GM18502 (cell line): ENCODE results near the gene MYL11.
A peak's percentile ranks its signal among the peaks of the same experiment; 100 is the strongest.
"Not testable (repeated sequence)": the region's sequence is repeated elsewhere in the genome, so short reads cannot be mapped to it uniquely, and the experiment has no call there.

ENCODE experiments used
- ATAC-seq: cut with Tn5 transposase; IDR thresholded peaks from one replicate; pipeline ENCODE4 v1.9.1; 2021; ENCODE audit warnings: mild to moderate bottlenecking; ENCODE audit not compliant: unreplicated experiment, poor library complexity

MYL11 gene

DNA sequence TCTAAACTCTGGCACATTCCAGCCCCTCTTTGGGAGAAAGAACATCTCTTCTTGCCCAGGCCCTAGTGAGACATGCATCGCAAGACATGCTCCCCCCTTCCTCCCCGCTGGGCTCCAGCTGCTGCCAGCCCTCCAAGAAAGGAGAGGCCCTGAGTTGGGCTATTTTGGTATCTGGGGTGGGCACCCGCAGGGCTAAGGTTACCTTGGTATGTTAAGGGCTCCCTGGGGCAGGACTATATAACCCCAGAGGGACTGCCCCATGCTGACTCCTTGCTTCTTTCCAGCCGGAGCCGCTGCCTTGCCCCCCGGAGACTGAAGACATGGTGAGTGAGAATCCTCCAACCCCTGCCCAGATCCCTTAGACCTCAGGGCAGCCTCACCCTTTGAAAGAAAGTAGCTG, at the start of gene MYL11:
Gene MYL11 (plus strand): TSS at position 265 of the 400 bp plus-strand sequence. CDS start 56 bp downstream, at position 321.
- no peak for ATAC-seq

DNA sequence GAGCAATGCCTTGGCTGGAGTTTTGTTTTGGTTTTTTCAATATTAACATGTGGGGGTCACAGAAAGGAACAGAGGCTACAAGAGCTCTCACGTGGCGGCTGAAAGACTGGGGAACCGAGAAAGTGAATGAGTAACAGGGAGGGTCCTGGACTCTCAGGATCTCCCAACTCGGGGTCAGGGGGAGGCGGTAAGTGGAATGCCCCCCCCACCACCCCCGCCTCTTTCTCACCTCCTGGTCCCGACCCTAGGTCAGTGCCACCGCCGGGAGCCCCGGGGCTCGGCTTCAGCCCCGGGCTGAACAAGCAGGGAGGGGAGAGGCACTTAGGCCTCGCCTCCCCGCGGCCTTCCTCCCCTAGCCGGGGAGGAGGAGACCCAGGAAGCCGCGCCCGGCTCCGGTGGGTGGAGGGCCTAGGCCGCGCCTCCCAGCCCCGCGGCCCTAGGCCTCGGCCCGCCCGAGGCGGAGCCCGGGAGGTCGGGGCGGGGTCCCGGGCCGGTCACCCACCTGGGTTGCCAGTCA, 40.1 kb upstream of the MYL11 start:
- peak; percentile 89 for ATAC-seq

- peak; percentile 77 for ATAC-seq
Measured at GRCh38 chr16:30335028-30335597, 39.5 kb upstream of the MYL11 start.

GRCh38 chr16:30335598-30336474, 38.8 kb upstream of the MYL11 start:
- peak; percentile 16 for ATAC-seq

GRCh38 chr16:30337964-30338357, 36.6 kb upstream of the MYL11 start:
- not testable (repeated sequence) for ATAC-seq

- ATAC-seq = not testable (repeated sequence)
Measured at GRCh38 chr16:30338715-30339114, 35.9 kb upstream of the MYL11 start.

GRCh38 chr16:30340621-30341020, 34.0 kb upstream of the MYL11 start:
- ATAC-seq = no peak

- ATAC-seq = not testable (repeated sequence)
Measured at GRCh38 chr16:30341971-30342370, 32.6 kb upstream of the MYL11 start.

GRCh38 chr16:30342751-30343490, 31.7 kb upstream of the MYL11 start:
- no peak for ATAC-seq

DNA sequence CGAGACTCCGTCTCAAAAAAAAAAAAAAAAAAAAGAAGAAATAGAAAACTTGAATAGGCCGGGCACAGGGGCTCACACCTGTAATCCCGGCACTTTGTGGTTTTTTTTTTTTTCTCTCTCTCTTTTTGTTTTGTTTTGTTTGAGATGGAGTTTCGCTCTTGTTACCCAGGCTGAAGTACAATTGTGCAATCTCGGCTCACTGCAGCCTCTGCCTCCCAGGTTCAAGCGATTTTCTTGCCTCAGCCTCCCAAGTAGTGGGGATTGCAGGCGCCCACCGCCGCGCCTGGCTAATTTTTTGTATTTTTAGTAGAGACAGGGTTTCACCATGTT, 31.1 kb upstream of the MYL11 start:
- not testable (repeated sequence) for ATAC-seq

GRCh38 chr16:30346286-30346685, 28.3 kb upstream of the MYL11 start:
- ATAC-seq = no peak

GRCh38 chr16:30348113-30348512, 26.5 kb upstream of the MYL11 start:
- no peak for ATAC-seq

GRCh38 chr16:30348929-30349328, 25.7 kb upstream of the MYL11 start:
- no peak for ATAC-seq

DNA sequence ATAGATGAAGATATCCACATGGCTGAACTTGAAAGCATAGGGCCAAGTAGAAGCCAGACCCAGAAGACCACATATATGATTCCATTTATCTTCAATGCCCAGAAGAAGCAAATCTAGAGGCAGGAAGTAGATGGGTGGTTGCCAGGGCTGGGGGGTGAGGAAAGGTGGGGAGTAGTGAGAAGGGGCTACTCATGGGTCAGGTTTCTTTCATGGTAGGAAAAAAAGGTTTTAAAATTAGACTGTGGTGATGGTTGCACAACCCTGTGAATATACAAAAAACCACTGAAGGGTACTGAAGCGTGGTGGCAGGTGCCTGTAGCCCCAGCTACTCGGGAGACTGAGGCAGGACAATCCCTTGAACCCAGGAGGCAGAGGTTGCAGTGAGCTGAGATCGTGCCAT, 24.9 kb upstream of the MYL11 start:
- ATAC-seq = no peak

DNA sequence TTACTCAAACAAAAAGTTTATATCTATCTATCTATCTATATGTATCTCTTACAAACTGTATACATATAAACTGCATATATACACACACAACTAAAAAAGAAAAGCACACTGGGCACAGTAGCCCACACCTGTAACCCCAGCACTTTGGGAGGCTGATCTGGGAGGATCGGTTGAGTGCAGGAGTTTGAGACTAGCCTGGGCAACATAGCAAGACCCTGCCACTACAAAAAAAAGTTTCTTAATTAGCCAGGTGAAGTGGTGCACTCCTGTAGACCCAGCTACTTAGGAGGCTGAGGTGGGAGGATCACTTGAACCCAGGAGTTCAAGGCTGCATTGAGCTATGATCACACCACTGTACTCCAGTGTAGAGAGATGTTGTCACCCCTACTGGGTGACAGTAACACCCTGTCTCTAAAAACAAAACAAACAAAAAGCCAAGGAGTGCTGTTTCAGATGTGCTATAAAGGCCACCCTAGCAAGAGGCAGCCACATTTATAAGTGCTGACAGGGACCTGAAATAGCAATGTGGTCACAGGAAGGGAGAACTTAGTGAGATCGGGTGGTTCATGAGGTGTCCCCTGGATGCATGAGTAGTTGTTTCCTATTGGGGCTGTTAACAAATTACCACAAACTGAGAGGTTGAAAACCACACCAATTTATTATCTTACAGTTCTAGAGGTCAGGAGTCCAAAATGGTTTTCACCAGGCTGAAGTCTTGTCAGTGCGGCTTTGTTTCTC, 24.3 kb upstream of the MYL11 start:
- ATAC-seq = no peak

DNA sequence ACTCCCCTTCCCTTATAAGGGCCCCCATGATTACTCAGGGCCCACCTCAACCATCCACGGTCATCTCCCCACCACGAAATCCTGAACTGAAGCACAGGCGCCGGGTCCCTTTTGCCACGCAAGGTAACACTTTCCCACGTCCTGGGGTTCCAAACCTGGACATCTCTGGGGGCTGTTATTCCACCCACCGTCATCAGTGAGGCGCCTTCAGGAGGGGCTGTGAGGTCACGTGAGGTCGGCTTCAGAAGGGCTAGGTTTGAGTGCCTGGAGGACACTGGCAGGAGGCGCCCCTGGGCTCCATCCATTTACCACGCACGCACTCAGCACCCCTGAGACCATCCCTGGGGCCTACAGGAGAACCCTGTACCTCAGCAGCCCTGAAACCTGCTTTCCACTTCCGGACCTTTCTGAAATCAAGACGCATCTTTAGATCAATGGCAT, 23.6 kb upstream of the MYL11 start:
- no peak for ATAC-seq

DNA sequence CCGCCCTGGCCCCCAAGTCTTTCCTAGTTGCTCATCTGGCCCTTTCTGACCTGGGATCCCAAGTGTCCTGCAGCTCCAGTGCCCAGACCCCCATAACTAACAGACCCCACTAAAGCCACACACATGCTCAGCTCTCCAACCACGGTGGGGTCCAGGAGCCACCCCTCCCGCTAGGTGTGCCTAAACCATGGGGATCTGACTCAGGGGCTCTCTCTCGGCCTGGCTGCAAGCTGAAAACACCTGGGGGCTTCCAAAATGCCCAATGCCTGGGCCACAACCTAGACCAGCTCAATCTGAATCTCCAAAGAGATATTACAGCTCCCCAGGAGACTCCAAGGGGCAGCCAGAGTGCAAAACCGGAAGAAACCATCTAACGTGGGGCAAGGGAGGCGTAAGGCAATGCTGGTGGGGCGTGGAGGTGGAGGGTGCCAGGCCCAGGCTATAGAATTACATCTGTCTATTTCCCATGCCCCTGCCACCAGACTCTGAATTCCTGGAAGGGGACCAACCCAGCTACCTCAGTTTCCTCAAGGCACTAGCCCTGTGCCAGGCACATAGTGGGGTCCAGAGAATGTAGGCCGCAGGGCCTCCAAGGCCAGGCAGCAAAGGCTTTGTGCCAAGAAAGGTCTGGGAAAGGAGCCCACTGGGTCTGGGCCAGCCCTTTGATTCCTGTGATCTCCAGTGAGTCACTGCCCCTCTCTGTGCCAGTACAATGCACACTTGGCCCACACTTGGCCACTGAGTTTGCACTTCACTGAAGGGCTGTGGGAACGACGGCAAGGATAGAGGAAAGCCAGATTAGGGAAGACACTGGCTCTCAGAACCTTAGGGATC, 22.8 kb upstream of the MYL11 start:
- ATAC-seq = no peak

DNA sequence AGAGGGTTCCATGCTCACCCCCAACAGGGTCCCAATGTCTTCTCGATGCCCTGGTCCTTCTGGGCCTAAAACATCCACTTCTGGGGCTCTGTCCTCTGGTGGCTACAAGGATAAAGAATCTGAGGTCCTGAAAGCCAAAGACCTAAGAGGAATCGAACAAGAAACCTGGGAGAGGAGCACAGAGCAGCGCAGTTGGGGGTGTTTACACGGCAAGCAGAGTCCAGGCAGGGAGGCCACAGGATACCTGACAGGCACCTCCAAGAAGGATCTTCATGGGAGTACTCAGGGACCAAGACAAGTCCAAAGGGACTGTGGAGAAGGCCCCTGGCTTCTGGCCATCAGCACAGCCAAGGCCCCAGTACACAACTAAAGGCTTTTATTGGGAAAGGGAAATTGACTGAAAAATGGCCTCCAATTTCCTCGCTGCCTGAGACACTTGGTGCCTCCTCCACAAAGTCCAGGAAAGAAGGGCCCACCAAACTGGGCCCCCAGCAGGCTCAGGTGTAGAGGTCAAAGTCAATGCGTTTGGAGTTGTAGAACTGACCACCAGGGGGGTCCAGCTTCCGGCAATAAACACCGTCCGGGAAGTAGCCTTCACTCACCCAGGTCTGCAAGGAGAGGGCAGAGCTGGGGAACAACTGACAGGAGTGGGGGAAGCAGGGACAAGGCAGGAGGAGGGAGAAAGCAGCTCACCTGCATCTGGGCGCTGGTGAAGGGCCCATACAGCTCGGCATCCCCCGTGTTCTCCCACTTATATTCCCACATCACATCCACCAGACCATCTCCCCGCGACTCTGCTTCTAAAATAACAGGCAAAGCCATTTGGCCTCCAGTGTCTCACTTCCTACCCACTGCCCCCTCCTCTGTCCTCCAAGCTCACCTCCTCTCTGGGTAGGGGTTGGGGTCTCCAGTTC, 21.9 kb upstream of the MYL11 start:
- ATAC-seq = no peak
